ENCODE measurements around the gene DNAAF9.

Gene DNAAF9

GRCh38 chr20:3412600-3413392 is 5.3 kb upstream of the DNAAF9 start:
- TF ChIP-seq EZH2 (optimal IDR thresholded peaks at IDR 0.05; ENCODE audit: low read depth, low read length) (no peak), CTCF (IDR thresholded peaks at IDR 0.05; ENCODE audit: low read length) (no peak), EZH2phosphoT487 (IDR thresholded peaks at IDR 0.05; ENCODE audit: low read length) (no peak)
- no peaks in the 10 kb centered on the region for H3K4me1 ChIP-seq (ENCODE audit: low read length)

GRCh38 chr20:3410464-3410863 is 3.0 kb upstream of the DNAAF9 start:
- Histone ChIP-seq H4K20me1 (ENCODE audit: insufficient read depth, low read length) (no peaks in the 10 kb centered on the region), H3K27me3 (replicated peaks; ENCODE audit: insufficient read depth, low read length) (peaks cover 6% of the 10 kb centered on the region; the same call in 1 of the 2 replicates), H3K4me2 (ENCODE audit: low read depth, low read length) (no peak overlapping the region), H3K4me3 (ENCODE audit: low read length) (no peak overlapping the region), H2AFZ (ENCODE audit: low read length) (no peak overlapping the region), H3K4me1 (ENCODE audit: low read length) (no peaks in the 10 kb centered on the region), H3K27ac (ENCODE audit: low read length) (no peak overlapping the region), H3K79me2 (ENCODE audit: low read length) (no peaks in the 10 kb centered on the region), H3K36me3 (replicated peaks; ENCODE audit: insufficient read depth, low read length) (no peaks in the 10 kb centered on the region), H3K9me3 (replicated peaks; ENCODE audit: insufficient read depth, low read length) (no peaks in the 10 kb centered on the region), H3F3A (ENCODE audit: insufficient read depth, low read length) (no peaks in the 10 kb centered on the region), H3K9me2 (replicated peaks; ENCODE audit: insufficient read depth, low read length) (no peaks in the 10 kb centered on the region), H3K9ac (ENCODE audit: low read length) (no peak overlapping the region)
- DNase-seq, result no peak
- TF ChIP-seq CTCF (IDR thresholded peaks at IDR 0.05; ENCODE audit: low read length) (no peak), EZH2phosphoT487 (IDR thresholded peaks at IDR 0.05; ENCODE audit: low read length) (no peak), EZH2 (optimal IDR thresholded peaks at IDR 0.05; ENCODE audit: low read depth, low read length) (no peak)

More at GRCh38 chr20:3412600-3413392, 5.3 kb upstream of the DNAAF9 start:
- Histone ChIP-seq H3K27ac (ENCODE audit: low read length) (no peak overlapping the region), H3K9me2 (replicated peaks; ENCODE audit: insufficient read depth, low read length) (no peaks in the 10 kb centered on the region), H3K36me3 (replicated peaks; ENCODE audit: insufficient read depth, low read length) (no peaks in the 10 kb centered on the region), H3K79me2 (ENCODE audit: low read length) (no peaks in the 10 kb centered on the region), H3K9ac (ENCODE audit: low read length) (no peak overlapping the region), H2AFZ (ENCODE audit: low read length) (no peak overlapping the region), H3F3A (ENCODE audit: insufficient read depth, low read length) (no peaks in the 10 kb centered on the region), H3K4me2 (ENCODE audit: low read depth, low read length) (no peak overlapping the region), H3K9me3 (replicated peaks; ENCODE audit: insufficient read depth, low read length) (no peaks in the 10 kb centered on the region), H3K27me3 (replicated peaks; ENCODE audit: insufficient read depth, low read length) (no peaks in the 10 kb centered on the region; the same call in 1 of the 2 replicates), H3K4me3 (ENCODE audit: low read length) (no peak overlapping the region), H4K20me1 (ENCODE audit: insufficient read depth, low read length) (no peaks in the 10 kb centered on the region)
- DNase-seq, result no peak

GRCh38 chr20:3409417-3409816 is 1.9 kb upstream of the DNAAF9 start:
- Histone ChIP-seq H3K4me3 (ENCODE audit: low read length) (no peak overlapping the region), H3K4me2 (ENCODE audit: low read depth, low read length) (no peak overlapping the region), H3K9me3 (replicated peaks; ENCODE audit: insufficient read depth, low read length) (no peaks in the 10 kb centered on the region), H3K9me2 (replicated peaks; ENCODE audit: insufficient read depth, low read length) (no peaks in the 10 kb centered on the region), H3K27me3 (replicated peaks; ENCODE audit: insufficient read depth, low read length) (peaks cover 6% of the 10 kb centered on the region; the same call in 1 of the 2 replicates), H3K4me1 (ENCODE audit: low read length) (no peaks in the 10 kb centered on the region), H4K20me1 (ENCODE audit: insufficient read depth, low read length) (no peaks in the 10 kb centered on the region), H3K79me2 (ENCODE audit: low read length) (no peaks in the 10 kb centered on the region), H3K9ac (ENCODE audit: low read length) (no peak overlapping the region), H2AFZ (ENCODE audit: low read length) (no peak overlapping the region), H3K36me3 (replicated peaks; ENCODE audit: insufficient read depth, low read length) (no peaks in the 10 kb centered on the region), H3F3A (ENCODE audit: insufficient read depth, low read length) (no peaks in the 10 kb centered on the region), H3K27ac (ENCODE audit: low read length) (no peak overlapping the region)
- TF ChIP-seq CTCF (IDR thresholded peaks at IDR 0.05; ENCODE audit: low read length), result no peak
- no peak for TF ChIP-seq EZH2phosphoT487 (IDR thresholded peaks at IDR 0.05; ENCODE audit: low read length)
- TF ChIP-seq EZH2 (optimal IDR thresholded peaks at IDR 0.05; ENCODE audit: low read depth, low read length), result no peak
- DNase-seq, result no peak

All from MM.1S (cell line).